Fibroblast of lung (primary cell): ENCODE data around the gene CYSTM1.

ENCODE experiments used
- CTCF ChIP-seq, 2 donors: IDR thresholded peaks in 1 of 2; conservative IDR thresholded peaks in 1 of 2; 1 replicate in 1 of 2; 2 replicates in 1 of 2; pipeline ENCODE4 v1.5.1; 2011 to 2012; ENCODE audit warnings: low read length in 2 of 2, control low read depth in 1 of 2, inconsistent platforms in 1 of 2, low read depth in 1 of 2, mild to moderate bottlenecking in 1 of 2
- EZH2 ChIP-seq: IDR thresholded peaks from 2 replicates; pipeline ENCODE4 v1.5.1; 2012; ENCODE audit warnings: low read length, control low read depth, mild to moderate bottlenecking; ENCODE audit errors: missing control alignments

DNA sequence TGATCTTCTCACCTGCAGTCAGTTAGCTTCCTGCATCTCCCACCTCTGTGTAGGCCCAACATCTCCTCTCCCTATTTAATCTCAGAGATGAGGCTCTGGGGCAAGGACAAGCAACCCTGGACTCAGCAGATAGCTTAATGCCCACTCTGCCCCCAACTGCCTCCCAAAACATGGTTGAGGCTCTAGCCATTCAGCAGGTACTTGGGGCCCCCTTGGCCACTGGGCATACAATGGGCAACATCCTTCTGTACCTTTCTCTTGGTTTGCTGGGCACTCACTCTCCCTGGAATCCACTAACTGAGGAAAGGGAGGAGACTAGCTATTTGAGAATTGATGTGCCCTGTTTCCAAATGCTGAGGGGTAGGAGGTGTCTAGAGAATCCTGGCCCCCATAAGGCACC lies 39.9 kb upstream of the CYSTM1 start:
- TF ChIP-seq CTCF (conservative IDR thresholded peaks at IDR 0.05 in 1 of 2, IDR thresholded peaks at IDR 0.05 in 1 of 2; ENCODE audit: low read depth in 1 of 2, low read length in 2 of 2) = no peak
- TF ChIP-seq EZH2 = no peak
